AG09319 (cell line): ENCODE data around the gene YTHDC2.

ENCODE experiments used
- DNase-seq: peaks from one replicate; pipeline ENCODE4 v3.0.0-alpha.2; 2010; ENCODE audit warnings: low read depth; ENCODE audit errors: extremely low read depth
- TF ChIP-seq, protein P1 (sequence below): IDR thresholded peaks from 2 replicates; pipeline ENCODE4 v1.5.1; 2011; ENCODE audit warnings: low read depth, mild to moderate bottlenecking, inconsistent platforms, low read length, moderate library complexity

YTHDC2 gene

DNA sequence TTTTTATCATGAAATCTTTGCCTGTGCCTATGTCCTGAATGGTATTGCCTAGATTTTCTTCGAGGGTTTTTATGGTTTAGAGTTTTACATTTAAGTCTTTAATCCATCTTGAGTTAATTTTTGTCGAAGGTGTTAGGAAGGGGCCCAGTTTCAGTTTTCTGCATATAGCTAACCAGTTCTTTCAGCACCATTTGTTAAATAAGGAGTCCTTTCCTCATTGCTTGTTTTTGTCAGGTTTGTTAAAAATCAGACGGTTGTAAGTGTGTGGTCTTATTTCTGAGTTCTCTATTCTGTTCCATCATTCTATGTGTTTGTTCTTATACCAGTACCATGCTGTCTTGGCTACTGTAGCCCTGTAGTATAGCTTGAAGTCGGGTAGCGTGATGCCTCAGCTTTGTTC lies 55.9 kb downstream of the YTHDC2 start:
- no peak for DNase-seq

GRCh38 chr5:113572716-113573115 lies 59.2 kb downstream of the YTHDC2 start:
- TF ChIP-seq, protein P1, sequence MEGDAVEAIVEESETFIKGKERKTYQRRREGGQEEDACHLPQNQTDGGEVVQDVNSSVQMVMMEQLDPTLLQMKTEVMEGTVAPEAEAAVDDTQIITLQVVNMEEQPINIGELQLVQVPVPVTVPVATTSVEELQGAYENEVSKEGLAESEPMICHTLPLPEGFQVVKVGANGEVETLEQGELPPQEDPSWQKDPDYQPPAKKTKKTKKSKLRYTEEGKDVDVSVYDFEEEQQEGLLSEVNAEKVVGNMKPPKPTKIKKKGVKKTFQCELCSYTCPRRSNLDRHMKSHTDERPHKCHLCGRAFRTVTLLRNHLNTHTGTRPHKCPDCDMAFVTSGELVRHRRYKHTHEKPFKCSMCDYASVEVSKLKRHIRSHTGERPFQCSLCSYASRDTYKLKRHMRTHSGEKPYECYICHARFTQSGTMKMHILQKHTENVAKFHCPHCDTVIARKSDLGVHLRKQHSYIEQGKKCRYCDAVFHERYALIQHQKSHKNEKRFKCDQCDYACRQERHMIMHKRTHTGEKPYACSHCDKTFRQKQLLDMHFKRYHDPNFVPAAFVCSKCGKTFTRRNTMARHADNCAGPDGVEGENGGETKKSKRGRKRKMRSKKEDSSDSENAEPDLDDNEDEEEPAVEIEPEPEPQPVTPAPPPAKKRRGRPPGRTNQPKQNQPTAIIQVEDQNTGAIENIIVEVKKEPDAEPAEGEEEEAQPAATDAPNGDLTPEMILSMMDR, result no peak
- no peak for DNase-seq

More for the DNA sequence above, 55.9 kb downstream of the YTHDC2 start:
- TF ChIP-seq, protein P1, result no peak

DNA sequence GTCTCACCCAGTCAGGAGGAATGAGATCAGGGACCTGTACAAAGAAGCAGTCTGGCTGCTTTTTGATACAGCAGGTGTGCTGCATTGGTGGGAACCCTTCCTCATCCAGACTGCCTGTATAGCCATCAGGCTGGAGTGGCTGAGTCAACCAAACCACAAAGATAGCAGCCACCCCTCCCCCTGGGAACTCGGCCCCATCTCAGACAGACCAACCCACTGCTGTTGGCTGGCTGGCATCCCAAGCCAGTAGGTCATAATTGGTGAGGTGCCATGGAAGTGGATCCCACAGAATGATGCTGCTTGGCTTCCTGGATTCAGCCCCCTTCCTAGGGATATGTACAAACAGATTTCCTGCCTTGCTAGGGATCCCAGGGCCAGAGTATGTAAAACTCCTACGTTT lies 60.9 kb downstream of the YTHDC2 start:
- TF ChIP-seq, protein P1, result no peak
- DNase-seq, result peak; percentile 18

- TF ChIP-seq, protein P1, result no peak
- no peak for DNase-seq
Observed at GRCh38 chr5:113575074-113575473, 61.6 kb downstream of the YTHDC2 start.

GRCh38 chr5:113578091-113578490 lies 64.6 kb downstream of the YTHDC2 start:
- TF ChIP-seq, protein P1, result no peak
- no peak for DNase-seq

GRCh38 chr5:113581388-113581787 lies 67.9 kb downstream of the YTHDC2 start:
- TF ChIP-seq, protein P1, result no peak
- DNase-seq, result no peak

GRCh38 chr5:113598150-113598549 lies 84.7 kb downstream of the YTHDC2 start:
- TF ChIP-seq, protein P1, result no peak

More at GRCh38 chr5:113598150-113598549, 84.7 kb downstream of the YTHDC2 start:
- DNase-seq, result no peak
